Effector CD8-positive, alpha-beta T cell (primary cell): Measurements from ENCODE around the gene FBXL14.

ENCODE experiments used
- DNase-seq: peaks from one replicate; lab custom pipeline; 2025; lab: John Stamatoyannopoulos, UW

The FBXL14 gene

DNA sequence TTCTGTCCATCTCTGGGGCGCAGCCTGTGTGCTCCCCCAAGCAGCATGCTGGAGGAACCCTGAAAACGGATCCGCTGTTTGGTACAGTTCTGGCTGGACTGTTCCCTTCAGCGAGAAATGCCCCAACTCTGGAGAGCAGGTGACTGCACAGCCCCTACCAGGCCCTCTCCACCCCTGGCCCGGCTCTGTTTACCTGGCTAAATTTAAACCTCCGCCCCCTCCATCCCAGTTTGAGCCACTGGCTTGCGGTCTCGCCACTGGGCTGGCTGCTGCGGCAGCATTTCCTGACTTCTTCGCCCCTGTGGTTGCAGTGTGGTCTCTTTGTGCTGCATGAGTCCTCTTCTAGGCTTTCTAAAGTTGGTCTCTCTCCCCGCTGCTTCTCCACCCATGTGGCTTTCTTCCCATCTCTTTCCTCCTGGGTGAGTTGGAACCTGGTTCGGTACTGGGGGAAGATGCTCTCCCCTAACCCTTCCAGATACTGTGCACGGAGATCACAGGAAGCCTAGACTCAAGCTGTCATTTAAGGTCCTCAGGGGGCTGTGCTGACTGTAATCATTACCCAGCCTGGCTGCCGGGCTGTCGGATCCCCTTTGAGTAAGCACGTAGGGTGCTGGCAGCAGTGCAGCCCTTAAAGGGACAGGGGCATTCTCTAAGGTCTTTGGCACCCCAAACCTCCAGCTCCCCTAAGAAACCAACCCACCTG is 60.6 kb downstream of the FBXL14 start:
- DNase-seq = no peak

DNA sequence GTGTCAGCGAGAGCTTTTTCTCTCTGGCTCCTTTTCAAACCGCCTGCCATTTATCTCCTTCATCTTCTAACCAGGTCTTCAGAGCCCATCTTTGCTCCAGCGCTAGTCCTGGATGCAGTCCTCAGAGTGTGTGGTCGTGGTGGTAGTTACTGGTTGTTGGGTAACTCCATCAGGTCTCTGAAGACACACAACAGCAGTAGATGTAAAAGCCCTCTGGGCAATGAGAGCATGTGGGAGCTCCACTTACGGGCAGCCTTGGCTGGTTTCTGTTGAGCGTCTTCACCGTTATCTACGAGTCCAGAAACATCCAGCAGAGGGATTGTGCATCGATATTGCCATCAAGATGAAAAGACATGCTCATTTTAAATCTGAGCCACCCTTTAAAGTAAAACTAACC is 61.2 kb downstream of the FBXL14 start:
- DNase-seq = no peak

DNA sequence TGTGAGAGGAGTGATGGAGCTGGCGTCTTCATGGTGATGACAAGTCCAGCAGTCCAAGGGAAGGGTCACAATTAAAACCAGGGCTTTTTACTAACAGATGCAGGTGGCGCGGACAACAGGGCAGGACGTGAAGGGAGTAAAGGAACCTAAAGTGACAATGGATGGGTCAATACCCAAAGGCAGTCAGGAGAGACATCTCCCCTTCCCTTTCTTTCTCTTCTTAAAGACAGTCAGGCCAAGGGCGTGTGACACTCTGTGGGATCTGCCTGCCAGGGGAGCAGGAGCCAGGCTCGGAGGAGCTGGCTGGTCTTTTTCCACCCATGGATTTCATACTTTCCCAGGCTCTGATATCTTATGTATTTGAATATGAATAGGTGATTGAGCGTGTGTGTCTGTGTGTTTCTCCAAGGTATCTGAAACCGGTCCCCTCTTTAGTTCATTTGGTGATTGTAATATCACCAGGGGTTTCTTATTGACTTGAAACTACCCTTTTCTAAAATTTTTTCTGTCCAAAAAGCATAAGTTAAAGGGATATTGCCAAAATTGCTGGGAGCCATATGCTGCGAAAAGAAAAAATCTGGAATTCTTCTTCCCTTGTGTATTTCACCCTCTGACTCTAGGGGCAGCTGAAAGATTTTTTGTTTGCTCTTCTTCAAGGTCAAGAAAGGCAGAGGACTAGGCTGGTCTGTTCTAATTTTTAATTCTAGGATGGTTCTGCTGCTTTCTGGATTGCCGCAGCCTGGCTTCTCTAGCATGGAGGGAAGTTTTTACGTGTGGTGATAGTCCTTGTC is 61.8 kb downstream of the FBXL14 start:
- no peak for DNase-seq

DNA sequence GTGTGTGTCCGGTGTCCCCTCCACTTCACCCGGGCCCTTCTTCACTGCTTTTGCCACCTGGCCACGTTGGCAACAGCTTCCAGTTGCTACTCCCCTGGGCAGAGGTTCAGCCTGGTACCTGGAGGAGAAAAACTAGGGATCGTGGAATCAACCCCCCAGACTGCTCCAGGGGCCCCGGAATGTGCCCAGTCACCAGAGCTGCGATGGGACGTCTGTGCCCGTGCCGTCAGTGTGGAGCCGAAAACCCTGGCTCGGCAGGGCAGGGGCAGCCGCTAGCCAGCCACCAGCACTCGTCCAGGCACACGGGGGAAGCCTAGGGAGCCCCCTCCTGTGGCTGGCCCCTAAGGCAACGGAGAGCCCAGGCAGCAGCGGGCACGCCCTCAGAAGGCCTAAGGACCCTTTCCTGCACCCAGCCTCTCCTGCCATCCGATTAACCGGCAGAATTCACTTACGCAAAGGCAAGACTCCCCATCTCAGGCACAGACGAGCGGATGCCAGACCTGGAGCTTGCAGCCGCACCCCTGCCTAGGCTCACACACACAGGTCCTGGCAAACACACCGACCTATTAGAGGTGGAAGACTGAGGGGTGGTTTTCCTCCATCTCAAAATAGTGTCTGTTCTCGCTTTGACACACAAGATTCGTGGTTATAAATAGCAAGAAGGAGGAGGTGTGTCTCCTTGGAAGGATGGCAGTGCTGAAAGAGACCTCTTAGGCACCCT is 62.6 kb downstream of the FBXL14 start:
- DNase-seq = no peak

DNA sequence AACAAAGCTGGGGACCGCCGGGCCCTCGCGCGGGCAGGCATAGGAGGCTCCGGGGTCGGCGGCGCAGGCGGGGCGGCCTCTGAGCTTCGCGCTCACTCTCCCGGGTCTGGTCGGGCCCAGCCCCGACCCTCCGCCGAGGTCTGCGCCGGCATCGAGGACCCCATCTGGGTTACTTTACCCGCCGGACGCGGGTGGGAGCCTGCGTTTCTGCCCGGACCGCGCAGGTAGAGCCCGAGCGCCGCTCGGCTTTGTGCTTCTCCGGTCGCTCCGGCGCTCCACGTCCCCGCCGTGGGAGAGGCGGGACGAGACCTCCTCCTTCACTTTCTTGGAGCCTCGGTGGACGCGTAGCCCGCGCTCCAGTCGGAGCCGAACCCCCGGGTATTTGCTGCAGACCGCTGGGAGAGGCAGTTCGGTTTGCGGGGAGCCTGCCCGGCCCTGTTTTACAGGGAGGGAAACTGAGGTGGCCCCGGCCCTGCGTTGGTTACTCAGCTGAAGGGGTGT is 63.2 kb downstream of the FBXL14 start:
- DNase-seq = no peak

DNA sequence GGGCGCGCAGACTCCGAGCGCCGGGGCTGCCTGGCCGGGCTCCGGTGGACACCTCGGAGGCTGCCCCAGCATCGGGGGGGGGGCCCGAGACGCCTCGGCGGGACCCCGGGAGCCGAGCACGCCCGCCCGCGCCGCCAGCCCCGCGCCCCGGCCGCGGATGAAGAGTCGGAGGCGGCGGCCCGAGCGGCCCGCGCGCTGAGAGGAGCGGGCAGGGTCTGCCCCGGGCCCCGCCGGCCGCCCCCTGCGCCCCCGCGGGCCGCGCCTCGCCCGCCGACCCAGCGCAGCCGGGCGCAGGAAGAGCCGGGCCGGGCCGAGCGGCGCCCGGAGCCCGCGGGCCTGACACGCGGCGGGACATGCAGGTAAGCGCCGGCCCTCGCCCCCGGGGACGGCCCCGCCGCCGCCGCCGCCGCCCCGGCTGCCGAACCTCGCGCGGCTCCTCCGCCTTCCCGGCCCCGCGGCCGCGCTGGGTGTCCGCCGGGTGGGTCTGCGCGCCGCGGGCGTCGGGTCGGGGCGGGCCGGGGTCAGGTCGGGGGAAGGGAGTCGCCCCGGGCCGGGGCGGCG is 63.7 kb downstream of the FBXL14 start:
- DNase-seq = no peak

DNA sequence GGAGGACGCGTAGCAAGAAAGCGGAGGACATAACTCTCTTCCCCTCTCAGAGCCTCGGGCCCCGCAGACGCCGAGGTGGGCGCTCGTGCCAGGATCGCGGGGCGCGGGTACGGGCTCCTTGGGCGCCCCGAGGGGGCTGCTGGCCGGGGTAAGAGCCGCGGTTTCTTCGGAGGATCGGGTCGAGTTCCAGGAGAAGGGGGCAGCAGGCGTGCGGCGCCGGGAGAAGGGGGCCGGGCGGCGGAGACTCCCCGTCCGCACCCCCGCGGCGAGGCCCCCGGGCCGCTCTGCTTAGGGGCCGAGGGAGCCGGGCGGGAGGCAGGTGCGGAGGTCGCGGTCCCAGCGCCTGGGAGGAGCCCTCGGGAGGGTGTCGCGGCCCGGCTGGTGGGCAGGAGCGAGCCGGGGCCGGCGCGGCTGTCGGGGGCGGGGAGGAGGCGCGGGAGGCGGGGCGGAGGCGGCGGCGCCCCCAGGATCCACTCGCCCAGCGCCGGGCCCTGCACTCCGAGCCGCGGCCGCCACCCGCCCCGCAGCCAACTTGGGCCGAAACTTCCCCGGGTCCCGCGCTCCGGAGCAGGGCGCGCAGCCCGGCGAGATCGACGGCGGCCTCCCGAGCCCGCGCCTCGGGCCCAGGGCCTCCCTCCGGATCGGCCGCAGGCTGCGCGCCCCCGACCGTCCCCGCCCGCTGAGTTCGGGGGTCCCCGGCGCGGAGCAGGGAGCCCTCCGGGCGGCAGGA is 64.4 kb downstream of the FBXL14 start:
- no peak for DNase-seq

DNA sequence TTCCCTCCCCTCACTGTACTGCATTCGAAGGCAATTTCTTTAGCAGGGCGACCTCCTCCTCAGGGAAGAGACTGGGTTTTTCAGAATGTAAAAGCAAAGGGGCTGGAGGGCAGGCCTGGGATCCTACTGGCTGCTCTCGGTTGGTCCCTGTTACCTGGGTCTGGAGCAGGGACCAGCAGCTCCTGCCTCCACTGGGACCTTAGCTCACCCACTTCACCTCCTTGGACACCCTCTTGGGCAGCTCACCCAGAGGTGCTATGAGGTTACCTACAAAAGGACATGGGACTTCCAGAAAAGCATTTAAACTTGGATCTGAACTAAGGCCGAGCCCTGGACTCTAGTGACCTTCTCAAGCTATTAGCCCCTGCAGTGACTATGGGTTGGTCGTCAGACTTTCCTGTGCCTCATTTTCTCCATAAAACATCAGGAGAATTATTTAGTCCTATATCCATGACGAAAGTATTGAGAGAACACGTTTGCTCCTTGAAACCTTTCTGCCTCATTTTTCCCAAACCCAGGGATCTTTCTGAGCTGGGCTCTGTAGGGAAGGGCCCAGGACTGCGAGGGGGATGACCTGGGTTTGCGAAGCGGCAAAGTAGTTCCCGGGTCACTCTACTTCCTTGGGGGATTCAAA is 65.0 kb downstream of the FBXL14 start:
- DNase-seq = no peak

DNA sequence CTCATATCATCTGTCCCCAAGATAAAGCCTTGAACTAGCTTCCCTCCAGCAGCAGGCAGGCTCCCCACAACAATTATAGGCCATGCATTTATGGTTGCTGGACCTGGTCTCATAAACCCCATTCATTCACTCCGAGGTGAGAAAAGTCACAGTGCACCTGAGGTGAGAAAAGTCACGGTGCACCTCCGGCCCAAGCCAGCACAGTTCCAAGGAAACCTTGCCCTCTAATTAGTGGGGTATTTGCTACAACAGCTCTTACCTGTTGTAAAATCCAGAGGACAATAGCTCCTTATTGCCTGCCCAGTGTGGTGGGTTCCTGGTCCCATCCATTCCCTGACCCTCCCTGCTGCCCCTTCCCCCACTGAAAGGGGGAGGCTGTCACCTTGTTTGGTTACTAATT is 65.6 kb downstream of the FBXL14 start:
- no peak for DNase-seq

DNA sequence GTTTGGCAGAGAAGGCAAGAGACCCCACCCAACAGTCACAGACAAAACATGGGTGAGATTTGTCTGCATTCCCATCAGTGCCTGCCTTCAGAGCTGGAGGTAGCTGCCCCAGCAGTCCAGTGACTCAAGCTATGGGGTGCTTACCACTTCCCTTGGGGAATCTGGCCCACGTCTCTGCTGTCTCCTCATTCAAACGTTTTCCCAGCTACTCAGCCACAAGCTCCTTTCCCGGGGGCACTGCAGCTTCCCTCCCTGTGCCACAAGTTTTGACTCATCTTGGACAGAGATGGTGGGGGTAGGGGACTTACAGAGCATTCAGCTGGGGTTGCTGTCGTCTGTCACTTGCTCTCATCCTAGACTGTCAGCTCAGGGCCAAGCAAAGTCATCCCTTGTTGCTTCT is 66.6 kb downstream of the FBXL14 start:
- no peak for DNase-seq

DNA sequence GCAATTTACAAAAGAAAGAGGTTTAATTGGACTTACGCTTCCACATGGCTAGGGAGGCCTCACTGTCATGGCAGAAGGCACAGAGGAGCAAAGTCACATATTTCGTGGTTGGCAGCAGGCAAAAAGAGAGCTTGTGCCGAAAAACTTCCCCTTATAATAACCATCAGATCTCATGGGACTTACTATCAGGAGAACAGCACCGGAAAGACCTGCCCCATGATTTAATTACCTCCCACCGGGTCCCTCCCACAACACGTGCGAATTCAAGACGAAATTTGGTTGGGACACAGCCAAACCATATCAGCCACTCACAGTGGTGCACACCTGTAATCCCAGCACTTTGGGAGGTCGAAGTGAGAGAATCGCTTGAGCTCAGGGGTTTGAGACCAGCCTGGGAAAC is 68.5 kb downstream of the FBXL14 start:
- no peak for DNase-seq

DNA sequence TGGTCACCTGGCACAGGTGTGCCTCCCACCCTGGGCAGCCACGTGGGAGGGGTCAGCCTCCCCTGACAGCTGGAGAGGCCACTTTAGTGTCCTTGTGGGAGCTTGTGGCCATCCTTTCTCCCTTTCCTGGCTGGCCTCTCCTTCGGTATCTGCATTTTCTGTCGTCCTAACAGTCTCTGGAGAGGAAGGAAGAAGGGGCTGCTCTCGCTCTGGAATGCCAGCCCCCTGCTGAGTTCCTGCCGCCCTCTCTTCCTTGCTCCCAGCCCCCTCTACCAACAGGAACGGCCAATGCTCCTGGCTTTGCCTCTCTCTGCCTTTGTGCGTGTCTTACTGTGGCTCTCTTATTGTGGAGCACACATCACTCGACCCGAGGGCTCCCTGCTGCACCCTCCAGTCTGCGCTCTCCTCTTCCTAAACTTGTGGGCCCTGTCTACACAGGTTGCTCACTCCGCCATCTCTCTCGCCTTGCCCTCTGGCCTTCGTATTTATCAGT is 70.8 kb downstream of the FBXL14 start:
- no peak for DNase-seq

DNA sequence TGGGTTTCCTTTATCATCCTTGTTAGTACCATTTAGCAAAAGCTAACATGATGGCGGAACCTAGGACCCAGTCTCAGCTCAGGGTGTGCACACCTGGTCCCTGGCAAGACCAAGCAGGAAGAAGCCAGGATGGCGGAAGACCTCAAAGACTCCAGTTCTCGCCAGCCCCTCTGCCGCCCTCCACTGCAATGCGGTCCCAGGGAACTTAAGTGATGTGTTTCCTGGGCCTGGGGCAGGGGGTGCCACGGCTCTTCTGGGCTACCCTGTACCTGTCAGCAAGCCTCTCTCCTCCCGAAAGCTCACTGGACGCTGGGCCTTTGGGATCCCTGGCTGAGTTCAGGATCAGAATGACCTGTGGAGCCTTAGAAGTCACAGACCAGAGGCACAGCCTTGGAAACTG is 71.3 kb downstream of the FBXL14 start:
- no peak for DNase-seq

DNA sequence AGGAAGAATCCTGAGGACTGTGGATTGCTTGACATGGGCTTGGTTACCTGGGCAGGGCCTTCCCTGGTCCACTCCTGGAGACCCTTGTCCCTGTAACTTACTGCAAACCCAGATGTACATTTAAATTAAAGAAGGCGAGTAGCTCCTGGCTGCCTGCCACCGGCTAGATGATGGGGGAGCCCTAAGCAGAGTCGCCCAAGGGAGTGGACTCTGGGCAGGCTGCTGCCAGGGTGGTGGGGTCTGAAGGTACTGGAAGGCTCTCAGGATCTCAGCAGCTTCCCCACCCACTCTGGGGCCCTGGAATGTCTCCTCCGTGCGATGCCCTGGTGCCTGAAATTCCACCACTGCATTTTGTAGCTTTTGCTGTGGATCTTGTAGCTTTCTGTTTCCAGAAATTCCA is 74.7 kb downstream of the FBXL14 start:
- DNase-seq = no peak

DNA sequence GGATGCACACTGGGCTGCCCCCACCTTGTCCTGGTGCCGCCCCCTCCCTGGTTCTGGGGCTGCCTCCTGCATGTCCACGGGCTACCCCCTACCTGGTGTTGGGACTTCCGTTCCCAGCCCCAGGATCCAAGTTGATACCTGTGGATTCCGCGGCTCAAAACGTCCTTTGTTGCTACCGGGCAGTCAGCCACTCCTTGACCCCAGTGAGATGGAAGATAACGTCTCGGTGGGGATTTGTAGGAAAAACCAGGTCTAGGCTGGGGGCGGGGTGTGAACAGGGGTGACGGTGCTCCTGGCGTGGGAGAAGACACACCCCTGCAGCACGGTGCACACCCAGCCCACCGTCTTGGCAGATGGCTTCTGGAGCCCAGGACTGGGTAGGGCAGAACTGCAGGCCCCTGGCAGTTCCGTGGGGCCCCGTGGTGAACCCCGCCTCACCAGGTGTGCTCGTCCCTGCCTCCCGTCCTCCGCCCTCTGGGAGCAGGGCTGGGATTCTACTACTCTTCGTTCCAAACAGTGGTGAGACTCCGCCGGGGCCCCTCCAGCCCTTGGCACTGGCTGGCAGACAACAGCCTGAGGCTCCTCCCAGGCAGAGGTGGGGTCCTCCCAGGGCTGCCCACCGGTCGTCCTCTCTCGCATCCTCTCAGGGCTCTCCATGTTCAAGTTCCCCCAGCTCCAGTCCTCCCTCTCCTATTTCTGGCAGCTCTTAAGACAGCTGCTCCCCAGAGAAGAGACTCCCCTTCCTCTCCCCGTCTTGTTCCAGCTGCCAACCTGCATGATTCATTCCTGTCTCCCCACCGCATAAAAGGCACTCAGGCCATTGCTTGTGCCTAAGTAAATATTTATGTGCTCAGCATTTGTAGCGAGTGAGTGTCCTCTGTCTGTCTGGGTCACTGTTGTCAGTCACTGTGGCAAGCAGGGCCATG is 75.5 kb downstream of the FBXL14 start:
- no peak for DNase-seq

DNA sequence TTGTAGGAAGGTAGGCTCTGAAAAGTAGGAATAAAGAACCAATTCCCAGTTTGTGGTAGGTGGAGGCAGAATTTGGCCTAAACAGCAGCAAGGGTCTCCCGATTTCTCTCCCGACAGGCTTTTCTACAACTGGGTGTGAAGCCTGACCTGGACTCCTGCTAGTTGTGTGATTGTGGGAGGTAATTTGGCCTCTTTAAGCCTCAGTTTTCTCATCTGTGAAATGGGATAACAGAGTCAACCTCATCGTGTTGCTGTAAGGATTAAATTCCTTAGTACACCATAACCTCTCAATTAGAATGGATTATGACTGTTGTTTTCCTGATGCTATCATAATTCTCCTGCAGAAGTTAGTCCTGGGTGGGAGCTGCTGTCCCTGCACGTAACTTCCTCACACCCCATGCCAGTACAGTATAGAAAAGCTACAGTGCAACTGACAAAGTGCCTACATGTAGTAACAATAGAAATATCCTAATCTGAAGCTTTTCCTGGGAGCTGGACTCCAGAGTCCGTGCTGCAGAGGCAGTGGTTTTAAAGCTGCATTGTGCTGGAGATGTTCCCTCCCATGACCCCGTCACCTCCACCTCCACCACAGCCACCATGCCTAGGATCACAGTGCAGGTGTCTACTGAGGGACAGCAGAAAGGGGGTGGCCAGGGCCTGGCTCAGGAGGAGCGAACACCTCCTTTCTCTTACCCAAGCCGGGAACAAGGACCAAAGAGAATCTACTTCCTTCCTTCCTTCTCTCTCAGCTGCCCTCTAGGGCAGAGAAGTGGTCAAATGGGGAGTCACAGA is 76.5 kb downstream of the FBXL14 start:
- no peak for DNase-seq

DNA sequence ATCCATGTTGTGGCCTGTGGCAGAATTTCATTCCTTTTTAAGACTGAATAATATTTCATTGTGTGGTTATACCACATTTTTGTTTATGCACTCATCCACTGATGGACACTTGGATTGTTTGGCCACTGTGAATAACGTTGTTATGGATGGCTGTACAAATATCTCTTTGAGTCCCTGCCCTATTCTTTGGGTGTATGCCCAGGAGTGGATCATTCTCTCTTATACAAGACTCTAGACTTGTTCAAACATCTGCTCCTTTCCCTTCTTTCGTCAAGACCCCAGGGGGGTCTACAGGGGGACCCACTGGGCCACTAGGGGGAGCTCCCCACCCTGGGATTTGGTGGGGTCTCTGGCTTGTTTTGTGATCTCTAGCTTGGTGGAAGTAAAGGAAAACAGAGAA is 77.4 kb downstream of the FBXL14 start:
- no peak for DNase-seq
